22Rv1 (cell line): ENCODE results near the gene ERMP1.

Source experiments
- ZFX ChIP-seq: fragments of 450-650 bp; IDR thresholded peaks from 2 replicates; pipeline ENCODE4 v1.6.1; 2017; ENCODE audit warnings: antibody characterized with exemption, borderline replicate concordance
- TF ChIP-seq, protein P1 (sequence below): fragments of 450-650 bp; IDR thresholded peaks from 2 replicates; pipeline ENCODE4 v1.5.1; 2017; ENCODE audit warnings: mild to moderate bottlenecking

DNA sequence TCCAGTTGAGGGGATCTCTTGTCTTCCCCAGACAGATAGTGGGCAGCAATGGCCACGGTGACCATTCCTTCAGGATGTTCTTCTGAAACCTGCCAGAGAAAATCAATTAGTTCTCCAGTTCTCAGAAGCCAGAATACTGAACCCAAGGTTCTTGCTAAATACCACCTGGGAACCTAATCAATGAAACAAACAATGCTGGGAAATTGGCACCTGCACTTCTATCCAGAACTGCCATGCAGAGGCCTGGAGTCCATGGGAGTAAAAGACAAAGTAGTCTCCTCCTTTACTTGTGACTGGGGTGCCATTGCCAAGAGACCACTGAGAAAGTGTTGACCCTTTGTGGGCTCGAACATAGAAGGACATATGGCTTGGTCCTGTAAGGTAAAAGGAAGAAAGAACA lies 45.7 kb downstream of the ERMP1 start:
- TF ChIP-seq, protein P1, sequence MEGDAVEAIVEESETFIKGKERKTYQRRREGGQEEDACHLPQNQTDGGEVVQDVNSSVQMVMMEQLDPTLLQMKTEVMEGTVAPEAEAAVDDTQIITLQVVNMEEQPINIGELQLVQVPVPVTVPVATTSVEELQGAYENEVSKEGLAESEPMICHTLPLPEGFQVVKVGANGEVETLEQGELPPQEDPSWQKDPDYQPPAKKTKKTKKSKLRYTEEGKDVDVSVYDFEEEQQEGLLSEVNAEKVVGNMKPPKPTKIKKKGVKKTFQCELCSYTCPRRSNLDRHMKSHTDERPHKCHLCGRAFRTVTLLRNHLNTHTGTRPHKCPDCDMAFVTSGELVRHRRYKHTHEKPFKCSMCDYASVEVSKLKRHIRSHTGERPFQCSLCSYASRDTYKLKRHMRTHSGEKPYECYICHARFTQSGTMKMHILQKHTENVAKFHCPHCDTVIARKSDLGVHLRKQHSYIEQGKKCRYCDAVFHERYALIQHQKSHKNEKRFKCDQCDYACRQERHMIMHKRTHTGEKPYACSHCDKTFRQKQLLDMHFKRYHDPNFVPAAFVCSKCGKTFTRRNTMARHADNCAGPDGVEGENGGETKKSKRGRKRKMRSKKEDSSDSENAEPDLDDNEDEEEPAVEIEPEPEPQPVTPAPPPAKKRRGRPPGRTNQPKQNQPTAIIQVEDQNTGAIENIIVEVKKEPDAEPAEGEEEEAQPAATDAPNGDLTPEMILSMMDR = no peak
- TF ChIP-seq ZFX = no peak
